ENCODE results near the gene CENPP.

Gene CENPP

GRCh38 chr9:92291577-92291976, 34.2 kb upstream of the CENPP start:
- Histone ChIP-seq H3K27ac (no peak overlapping the region), H3K4me3 (no peak overlapping the region)
- TF ChIP-seq CTCF (IDR thresholded peaks at IDR 0.05), result no peak
- DNase-seq (ENCODE audit: low spot score), result no peak

- TF ChIP-seq CTCF (IDR thresholded peaks at IDR 0.05), result no peak
- H3K4me3 ChIP-seq, result peak overlapping the region; percentile 77
- H3K27ac ChIP-seq, result peak overlapping the region in 1 of 2 donors; percentile 47
- DNase-seq (ENCODE audit: low spot score), result no peak
Measured at GRCh38 chr9:92292338-92293074, 33.2 kb upstream of the CENPP start.

GRCh38 chr9:92293075-92293354, 32.7 kb upstream of the CENPP start:
- no peak for TF ChIP-seq CTCF (IDR thresholded peaks at IDR 0.05)
- peak overlapping the region; percentile 77 for H3K4me3 ChIP-seq
- H3K27ac ChIP-seq, result peak overlapping the region in 1 of 2 donors; percentile 47
- DNase-seq (ENCODE audit: low spot score), result no peak

DNA sequence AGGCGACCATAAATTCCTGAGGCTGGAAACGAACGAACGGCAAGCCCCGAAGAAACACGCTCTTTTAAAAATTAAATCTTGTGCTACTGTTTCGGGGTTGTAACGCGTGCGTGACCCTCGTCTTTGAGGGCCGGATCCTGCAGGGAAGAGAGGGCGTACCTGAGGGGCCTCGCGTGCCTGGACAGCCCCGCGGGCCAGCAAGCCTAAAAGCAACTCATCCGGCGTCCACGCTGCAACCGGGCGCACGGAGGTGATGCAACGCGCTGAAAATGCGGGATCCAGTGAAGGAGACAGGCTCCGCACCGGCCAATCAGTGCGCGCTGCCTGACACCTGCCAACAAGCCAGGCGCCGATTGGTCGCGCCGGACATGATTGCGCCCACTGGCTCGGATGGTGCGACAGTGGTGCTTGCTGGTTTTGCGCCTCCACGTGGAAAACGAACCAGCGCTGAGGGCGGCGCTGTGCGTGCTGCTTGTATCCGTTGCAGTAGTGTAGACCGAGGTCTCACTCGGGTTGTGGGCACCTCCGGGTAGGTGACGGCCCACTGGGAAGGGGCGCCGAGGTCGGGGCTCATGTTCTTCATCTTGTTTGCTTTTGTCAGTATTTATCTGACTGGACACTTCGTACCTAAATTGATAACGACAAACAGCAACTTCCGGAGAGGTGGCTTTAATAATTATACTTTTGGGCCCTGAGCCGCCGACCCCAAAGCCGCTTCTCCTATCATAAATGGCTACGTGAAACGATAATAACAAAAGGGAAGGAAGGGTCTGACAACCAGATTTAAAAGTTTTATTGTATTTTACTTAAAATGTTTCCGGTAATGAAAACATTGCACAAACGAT, 32.1 kb upstream of the CENPP start, which contains the start of gene IARS1:
IARS1 (minus strand) TSS at position 246 of the 845 bp plus-strand sequence. CDS start 4,278 bp downstream, outside the sequence.
- H3K27ac ChIP-seq, result peak within 1 kb of the TSS; percentile 52 to 75
- peak within 1 kb of the TSS; percentile 77 for H3K4me3 ChIP-seq
- DNase-seq (ENCODE audit: low spot score), result peak; percentile 99
- no peak for TF ChIP-seq CTCF (IDR thresholded peaks at IDR 0.05)

- no peak for DNase-seq (ENCODE audit: low spot score)
- TF ChIP-seq CTCF (IDR thresholded peaks at IDR 0.05), result no peak
- Histone ChIP-seq H3K4me3 (peak overlapping the region; percentile 77), H3K27ac (peak overlapping the region; percentile 52 to 75)
Measured at GRCh38 chr9:92294297-92294676, 31.5 kb upstream of the CENPP start.

GRCh38 chr9:92295240-92295790, 30.4 kb upstream of the CENPP start:
- DNase-seq (ENCODE audit: low spot score), result no peak
- no peak overlapping the region for H3K27ac ChIP-seq
- no peak for TF ChIP-seq CTCF (IDR thresholded peaks at IDR 0.05)
- no peak overlapping the region for H3K4me3 ChIP-seq

All from coronary artery (tissue), 2 donors.